HG03045 (cell line): ENCODE measurements around the gene PSRC1.

Experiments used
- ATAC-seq: cut with Tn5 transposase; IDR thresholded peaks from one replicate; pipeline ENCODE4 v1.9.1; 2021; ENCODE audit warnings: mild to moderate bottlenecking, moderate library complexity; ENCODE audit not compliant: unreplicated experiment

The PSRC1 gene

DNA sequence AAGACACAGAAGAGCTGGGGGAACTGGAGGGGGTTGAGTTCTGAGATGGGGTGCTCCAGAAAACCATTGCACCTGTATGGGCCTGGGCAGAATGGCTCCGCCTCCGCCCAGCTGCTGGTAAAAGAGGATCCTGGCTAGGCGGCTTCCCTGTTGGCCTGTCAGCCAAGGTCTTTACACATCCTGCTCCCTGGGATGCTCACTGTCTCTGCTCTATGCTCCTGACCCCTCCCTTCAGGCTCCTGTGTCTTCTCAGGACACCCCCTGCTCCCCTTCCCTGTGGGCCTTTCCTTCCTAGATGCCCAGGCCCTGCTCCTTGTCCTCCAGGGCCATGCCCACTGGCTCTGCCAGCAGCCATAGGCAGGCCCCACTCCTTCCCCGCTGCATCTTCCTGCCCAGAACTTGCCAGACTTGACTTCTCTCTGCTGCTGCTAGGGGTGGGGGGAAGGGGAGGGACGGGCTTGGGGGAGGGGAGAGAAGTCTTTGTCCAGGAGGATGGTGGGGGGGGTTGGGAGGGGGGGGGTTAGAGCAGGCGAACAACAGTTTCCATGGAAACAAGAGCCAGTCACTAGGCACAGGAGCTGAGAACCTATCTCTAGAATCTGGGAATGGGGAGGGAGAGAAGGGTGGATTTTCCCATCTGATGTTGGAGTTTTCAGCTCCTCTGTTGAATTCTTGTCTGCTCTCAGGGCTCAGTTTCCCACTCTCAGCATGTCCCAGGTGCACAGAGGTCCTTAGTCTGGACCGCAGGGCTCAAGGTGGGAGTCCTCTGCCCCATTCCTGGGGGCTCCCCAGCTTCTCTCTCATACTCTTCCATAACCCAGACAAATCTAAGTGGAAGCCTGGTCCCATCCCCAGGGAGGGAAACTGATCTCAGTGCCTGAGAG lies 23.0 kb downstream of the PSRC1 start:
- ATAC-seq, result no peak

- ATAC-seq, result no peak
Observed at GRCh38 chr1:109258481-109259466, 24.2 kb downstream of the PSRC1 start.

- no peak for ATAC-seq
Observed at GRCh38 chr1:109257682-109258421, 25.1 kb downstream of the PSRC1 start.

GRCh38 chr1:109256971-109257681 lies 25.8 kb downstream of the PSRC1 start:
- no peak for ATAC-seq

GRCh38 chr1:109256085-109256484 lies 26.9 kb downstream of the PSRC1 start:
- ATAC-seq, result no peak

DNA sequence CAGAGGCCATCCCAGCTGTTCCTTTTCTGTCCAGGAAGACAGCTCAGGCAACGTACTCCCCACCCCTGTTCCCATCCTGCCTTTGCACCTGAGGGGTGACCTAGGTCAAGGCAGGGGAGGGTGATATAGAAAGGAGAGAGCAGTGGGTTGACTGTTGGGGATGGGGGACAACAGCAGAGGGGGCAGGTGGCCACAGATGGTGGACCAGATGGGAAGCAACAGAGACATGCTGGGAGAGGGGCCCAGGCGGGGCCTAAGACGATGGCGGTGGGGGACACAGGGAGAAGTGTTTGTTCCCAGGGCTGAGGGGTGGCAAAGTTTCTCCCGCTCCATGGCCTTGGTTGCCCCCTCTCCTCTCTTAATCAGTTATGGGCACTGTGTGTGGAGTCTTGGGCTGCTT lies 27.3 kb downstream of the PSRC1 start:
- ATAC-seq, result no peak

DNA sequence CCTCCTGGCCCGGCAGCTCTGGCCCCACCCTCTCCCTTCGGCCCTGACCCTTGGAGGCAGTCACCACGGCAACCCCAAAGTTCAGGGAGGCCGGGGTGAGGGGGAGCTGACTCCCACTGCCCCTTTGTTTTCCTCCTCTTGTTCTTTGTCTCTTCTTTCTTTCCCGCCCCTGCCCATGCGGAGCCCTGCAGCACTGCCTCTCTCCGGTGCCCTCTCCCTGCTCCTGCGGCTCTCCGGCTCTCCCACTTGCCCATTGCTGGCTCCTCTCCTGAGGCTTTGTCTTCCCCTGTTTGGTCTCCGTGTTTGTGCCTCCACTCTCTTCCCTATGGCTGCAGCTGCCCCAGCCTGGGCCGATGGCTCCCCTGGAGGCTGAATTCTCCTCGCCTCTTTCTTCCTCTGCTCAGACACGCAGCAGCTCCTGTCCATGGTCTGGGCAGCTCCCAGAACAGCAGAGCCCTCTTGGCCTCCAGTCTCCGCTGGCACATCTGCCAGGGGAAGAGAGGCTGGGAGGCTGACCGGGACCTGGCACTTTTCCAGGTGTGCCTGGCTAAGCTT lies 27.8 kb downstream of the PSRC1 start:
- no peak for ATAC-seq

DNA sequence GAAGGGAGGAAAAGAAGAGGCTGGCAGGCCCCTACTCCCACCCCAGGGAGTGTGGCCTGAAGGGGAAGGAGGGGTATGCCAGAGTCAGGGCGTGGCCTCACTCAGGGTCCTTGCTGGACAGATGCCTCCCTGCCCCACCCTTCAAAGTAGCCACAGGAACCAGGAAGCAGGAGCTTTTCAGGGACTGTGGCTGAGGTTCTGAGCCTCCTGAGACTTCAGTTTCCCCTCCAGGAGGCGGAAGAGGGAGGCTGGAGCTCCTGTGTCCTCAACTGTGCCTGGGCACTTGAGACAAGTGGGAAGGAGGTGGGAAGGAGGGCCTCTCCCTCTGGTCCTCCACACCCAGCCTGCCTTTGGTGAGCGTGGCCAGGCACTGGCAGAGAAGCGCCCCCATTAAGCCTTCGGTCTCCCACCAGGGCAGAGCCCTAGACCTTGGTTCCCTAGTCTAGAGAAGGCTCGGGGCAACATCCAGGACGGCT lies 28.3 kb downstream of the PSRC1 start:
- no peak for ATAC-seq

DNA sequence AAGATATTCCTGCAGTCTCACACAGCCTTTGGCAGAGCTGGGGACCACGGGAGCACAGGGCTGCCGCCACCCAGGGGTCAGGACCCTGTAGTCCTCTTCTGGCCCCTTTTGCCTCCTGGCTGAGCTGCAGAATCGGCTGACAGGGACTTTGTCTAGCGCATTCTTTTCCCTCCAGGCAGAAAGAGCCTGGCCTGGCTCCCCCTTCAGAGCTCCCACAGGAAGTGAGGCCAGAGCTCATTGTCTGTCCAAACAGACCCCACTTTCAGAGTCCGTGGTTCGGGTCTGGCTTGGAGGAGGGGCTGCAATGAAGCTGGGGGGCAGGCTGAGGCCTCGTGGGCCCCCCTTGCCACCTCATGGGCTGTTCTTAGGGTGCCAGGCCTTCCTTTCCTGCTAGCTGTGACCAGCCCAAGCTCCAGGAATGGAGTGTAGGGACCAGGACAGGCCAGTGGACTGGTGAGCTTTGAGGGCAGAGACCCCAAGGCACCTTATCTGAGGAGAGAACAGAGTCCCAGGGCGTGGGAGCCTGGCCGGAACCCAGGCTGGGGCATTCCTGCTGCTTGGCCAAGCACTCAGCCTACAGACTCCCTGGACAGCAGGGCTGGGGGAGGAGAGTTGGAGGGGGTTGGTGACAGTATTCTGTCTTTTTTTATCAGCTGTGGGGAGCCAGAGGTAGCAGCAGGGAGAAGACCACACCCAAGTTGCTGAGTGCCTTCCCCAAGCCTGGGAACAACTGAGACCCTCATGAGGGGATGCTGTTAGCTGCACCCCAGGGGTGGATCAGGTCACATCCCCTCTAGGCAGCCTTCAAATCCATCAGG lies 28.9 kb downstream of the PSRC1 start:
- ATAC-seq, result no peak

DNA sequence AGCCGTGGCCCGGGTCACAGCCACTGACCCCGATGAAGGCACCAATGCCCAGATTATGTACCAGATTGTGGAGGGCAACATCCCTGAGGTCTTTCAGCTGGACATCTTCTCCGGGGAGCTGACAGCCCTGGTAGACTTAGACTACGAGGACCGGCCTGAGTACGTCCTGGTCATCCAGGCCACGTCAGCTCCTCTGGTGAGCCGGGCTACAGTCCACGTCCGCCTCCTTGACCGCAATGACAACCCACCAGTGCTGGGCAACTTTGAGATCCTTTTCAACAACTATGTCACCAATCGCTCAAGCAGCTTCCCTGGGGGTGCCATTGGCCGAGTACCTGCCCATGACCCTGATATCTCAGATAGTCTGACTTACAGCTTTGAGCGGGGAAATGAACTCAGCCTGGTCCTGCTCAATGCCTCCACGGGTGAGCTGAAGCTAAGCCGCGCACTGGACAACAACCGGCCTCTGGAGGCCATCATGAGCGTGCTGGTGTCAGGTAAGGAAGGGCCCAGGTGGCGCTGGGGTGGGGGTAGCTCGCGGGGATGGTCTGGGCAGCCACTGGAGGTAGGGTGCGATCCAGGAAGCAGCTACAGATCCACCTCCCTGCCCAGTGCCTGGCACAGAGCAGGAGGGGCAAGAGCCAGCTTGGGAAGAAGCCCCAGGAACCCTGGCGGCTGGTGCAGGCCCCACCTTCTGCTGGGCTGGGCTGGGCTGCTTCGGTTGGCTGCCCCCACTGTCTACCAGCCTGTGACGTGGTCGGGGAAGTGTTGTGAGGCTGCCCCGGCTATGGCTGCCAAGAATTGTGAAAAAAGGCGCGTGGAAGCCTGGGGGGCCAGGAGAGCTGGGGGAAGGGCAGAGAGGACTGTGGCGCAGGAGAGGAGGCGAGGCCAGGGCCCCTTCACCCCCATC lies 29.8 kb downstream of the PSRC1 start:
- ATAC-seq, result no peak

GRCh38 chr1:109252167-109252892 lies 30.6 kb downstream of the PSRC1 start:
- ATAC-seq, result no peak

DNA sequence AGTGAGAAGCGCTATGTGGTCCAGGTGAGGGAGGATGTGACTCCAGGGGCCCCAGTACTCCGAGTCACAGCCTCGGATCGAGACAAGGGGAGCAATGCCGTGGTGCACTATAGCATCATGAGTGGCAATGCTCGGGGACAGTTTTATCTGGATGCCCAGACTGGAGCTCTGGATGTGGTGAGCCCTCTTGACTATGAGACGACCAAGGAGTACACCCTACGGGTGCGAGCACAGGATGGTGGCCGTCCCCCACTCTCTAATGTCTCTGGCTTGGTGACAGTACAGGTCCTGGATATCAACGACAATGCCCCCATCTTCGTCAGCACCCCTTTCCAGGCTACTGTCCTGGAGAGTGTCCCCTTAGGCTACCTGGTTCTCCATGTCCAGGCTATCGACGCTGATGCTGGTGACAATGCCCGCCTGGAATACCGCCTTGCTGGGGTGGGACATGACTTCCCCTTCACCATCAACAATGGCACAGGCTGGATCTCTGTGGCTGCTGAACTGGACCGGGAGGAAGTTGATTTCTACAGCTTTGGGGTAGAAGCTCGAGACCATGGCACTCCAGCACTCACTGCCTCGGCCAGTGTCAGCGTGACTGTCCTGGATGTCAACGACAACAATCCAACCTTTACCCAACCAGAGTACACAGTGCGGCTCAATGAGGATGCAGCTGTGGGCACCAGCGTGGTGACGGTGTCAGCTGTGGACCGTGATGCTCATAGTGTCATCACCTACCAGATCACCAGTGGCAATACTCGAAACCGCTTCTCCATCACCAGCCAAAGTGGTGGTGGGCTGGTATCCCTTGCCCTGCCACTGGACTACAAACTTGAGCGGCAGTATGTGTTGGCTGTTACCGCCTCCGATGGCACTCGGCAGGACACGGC lies 31.4 kb downstream of the PSRC1 start:
- no peak for ATAC-seq

DNA sequence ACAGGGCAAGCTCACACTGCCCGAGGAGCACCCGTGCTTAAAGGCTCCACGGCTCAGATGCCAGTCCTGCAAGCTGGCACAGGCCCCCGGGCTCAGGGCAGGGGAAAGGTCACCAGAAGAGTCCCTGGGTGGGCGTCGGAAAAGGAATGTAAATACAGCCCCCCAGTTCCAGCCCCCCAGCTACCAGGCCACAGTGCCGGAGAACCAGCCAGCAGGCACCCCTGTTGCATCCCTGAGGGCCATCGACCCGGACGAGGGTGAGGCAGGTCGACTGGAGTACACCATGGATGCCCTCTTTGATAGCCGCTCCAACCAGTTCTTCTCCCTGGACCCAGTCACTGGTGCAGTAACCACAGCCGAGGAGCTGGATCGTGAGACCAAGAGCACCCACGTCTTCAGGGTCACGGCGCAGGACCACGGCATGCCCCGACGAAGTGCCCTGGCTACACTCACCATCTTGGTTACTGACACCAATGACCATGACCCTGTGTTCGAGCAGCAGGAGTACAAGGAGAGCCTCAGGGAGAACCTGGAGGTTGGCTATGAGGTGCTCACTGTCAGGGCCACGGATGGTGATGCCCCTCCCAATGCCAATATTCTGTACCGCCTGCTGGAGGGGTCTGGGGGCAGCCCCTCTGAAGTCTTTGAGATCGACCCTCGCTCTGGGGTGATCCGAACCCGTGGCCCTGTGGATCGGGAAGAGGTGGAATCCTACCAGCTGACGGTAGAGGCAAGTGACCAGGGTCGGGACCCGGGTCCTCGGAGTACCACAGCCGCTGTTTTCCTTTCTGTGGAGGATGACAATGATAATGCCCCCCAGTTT lies 32.3 kb downstream of the PSRC1 start:
- ATAC-seq, result no peak

- ATAC-seq, result peak; percentile 41
Observed at GRCh38 chr1:109249654-109250401, 33.1 kb downstream of the PSRC1 start.
